ENCODE data around the gene LARP7. TPM values are rescaled to one million over a fixed set of nuclear protein-coding genes. Genes with fewer than 3 reads are reported as not detected.

LARP7 gene
- total RNA-seq, 1 experiment from 2014 or later, result 39.5 TPM

GRCh38 chr4:112693507-112693906 is 56.6 kb downstream of the LARP7 start (continued):
- no peak for TF ChIP-seq ZBTB33 (IDR thresholded peaks at IDR 0.05; ENCODE audit: extremely low read depth, insufficient replicate concordance, low read length)
- no peak for TF ChIP-seq SP1 (IDR thresholded peaks at IDR 0.05; ENCODE audit: low read depth)
- TF ChIP-seq FOSL1 (IDR thresholded peaks at IDR 0.05; ENCODE audit: low read depth), result no peak
- no peak for TF ChIP-seq ELF1 (IDR thresholded peaks at IDR 0.05; ENCODE audit: borderline replicate concordance, low read depth)
- TF ChIP-seq JUND (IDR thresholded peaks at IDR 0.05), result no peak
- TF ChIP-seq EGR1 (IDR thresholded peaks at IDR 0.05; ENCODE audit: low read depth), result no peak
- TF ChIP-seq ZNF274 (IDR thresholded peaks at IDR 0.05; ENCODE audit: low read depth, low read length), result no peak
- no peak for TF ChIP-seq EZH2 (IDR thresholded peaks at IDR 0.05)
- TF ChIP-seq TCF7L2 (IDR thresholded peaks at IDR 0.05; ENCODE audit: borderline replicate concordance, extremely low read depth, insufficient read depth, insufficient read length), result no peak
- TF ChIP-seq, protein P1, sequence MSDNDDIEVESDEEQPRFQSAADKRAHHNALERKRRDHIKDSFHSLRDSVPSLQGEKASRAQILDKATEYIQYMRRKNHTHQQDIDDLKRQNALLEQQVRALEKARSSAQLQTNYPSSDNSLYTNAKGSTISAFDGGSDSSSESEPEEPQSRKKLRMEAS (IDR thresholded peaks at IDR 0.05), result no peak
- TF ChIP-seq ZFX (IDR thresholded peaks at IDR 0.05), result no peak

DNA sequence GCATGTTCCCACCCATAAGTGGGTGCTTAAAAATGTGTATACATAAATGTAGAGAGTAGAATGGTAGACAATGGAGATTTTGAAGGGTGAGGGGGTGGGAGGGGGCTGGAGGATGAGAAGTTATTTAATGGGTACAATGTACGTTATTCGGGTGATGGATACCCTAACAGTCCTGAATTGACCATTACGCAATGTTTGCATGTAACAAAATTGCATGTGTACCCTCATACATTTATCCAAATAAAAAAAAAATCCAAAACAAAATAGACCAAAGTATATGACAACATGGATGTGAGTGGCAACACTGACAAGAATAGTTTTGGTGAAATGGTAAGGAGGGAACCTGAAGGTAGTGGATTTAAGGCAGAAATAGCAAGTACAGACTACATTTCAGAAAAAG is 63.7 kb downstream of the LARP7 start:
- H3K27ac ChIP-seq (ENCODE audit: low read depth, low read length), result no peak overlapping the region
- H3K4me3 ChIP-seq (replicated peaks in 1 of 2; ENCODE audit: low read depth in 1 of 2, low read length in 2 of 2), result no peak overlapping the region
- ATAC-seq (no peak), DNase-seq (ENCODE audit: low read depth, low spot score) (no peak)
- no peaks in the 10 kb centered on the region for H3K79me2 ChIP-seq (ENCODE audit: insufficient read depth, low read length)
- no peaks in the 10 kb centered on the region for H4K20me1 ChIP-seq (ENCODE audit: insufficient read depth)
- no peak overlapping the region for H3K9ac ChIP-seq (ENCODE audit: low read length)
- intact Hi-C loops (cut with micrococcal nuclease), result no loop called here
- no peaks in the 10 kb centered on the region for H3K9me3 ChIP-seq (ENCODE audit: control insufficient read depth in 1 of 2, insufficient read depth in 1 of 2, low read depth in 1 of 2, low read length in 2 of 2)
- H2AFZ ChIP-seq (ENCODE audit: low read depth, low read length, poor library complexity, severe bottlenecking), result no peak overlapping the region
- no peaks in the 10 kb centered on the region for H3K27me3 ChIP-seq (ENCODE audit: insufficient read depth, low read length)
- no TSS peak for BruUV-seq (replicated peaks)
- no peak overlapping the region for H3K4me2 ChIP-seq (ENCODE audit: low read length)
- TF ChIP-seq SIN3A (IDR thresholded peaks at IDR 0.05; ENCODE audit: low read depth) (no peak), ZNF274 (IDR thresholded peaks at IDR 0.05; ENCODE audit: low read depth, low read length) (no peak), CEBPB (IDR thresholded peaks at IDR 0.05; ENCODE audit: low read depth) (no peak), TCF7L2 (IDR thresholded peaks at IDR 0.05; ENCODE audit: borderline replicate concordance, extremely low read depth, insufficient read depth, insufficient read length) (no peak), POLR2A (IDR thresholded peaks at IDR 0.05; ENCODE audit: borderline replicate concordance, extremely low read depth, insufficient read depth, insufficient read length) (no peak), CBX3 (IDR thresholded peaks at IDR 0.05; ENCODE audit: low read depth) (no peak), YY1 (IDR thresholded peaks at IDR 0.05; ENCODE audit: extremely low read depth, insufficient replicate concordance, low read depth, low read length) (no peak)
- TF ChIP-seq, protein P2, sequence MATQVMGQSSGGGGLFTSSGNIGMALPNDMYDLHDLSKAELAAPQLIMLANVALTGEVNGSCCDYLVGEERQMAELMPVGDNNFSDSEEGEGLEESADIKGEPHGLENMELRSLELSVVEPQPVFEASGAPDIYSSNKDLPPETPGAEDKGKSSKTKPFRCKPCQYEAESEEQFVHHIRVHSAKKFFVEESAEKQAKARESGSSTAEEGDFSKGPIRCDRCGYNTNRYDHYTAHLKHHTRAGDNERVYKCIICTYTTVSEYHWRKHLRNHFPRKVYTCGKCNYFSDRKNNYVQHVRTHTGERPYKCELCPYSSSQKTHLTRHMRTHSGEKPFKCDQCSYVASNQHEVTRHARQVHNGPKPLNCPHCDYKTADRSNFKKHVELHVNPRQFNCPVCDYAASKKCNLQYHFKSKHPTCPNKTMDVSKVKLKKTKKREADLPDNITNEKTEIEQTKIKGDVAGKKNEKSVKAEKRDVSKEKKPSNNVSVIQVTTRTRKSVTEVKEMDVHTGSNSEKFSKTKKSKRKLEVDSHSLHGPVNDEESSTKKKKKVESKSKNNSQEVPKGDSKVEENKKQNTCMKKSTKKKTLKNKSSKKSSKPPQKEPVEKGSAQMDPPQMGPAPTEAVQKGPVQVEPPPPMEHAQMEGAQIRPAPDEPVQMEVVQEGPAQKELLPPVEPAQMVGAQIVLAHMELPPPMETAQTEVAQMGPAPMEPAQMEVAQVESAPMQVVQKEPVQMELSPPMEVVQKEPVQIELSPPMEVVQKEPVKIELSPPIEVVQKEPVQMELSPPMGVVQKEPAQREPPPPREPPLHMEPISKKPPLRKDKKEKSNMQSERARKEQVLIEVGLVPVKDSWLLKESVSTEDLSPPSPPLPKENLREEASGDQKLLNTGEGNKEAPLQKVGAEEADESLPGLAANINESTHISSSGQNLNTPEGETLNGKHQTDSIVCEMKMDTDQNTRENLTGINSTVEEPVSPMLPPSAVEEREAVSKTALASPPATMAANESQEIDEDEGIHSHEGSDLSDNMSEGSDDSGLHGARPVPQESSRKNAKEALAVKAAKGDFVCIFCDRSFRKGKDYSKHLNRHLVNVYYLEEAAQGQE (IDR thresholded peaks at IDR 0.05; ENCODE audit: low read depth), result no peak
- ChIA-PET POLR2A (no interaction called here), RAD21 (ENCODE audit: low non-redundant PET in 1 of 2, low total read pairs in 2 of 2, uncharacterized antibody in 2 of 2, unreplicated experiment in 2 of 2) (no interaction called here), CTCF (no interaction called here)
- H3K36me3 ChIP-seq (ENCODE audit: control insufficient read depth in 1 of 2, insufficient read depth in 2 of 2, low read length in 2 of 2), result no peaks in the 10 kb centered on the region
- H3K9me2 ChIP-seq (ENCODE audit: insufficient read depth), result no peaks in the 10 kb centered on the region
- peaks cover 0 to 6% of the 10 kb centered on the region in 2 experiments; a peak in 2 of 4 replicates for H3K4me1 ChIP-seq (ENCODE audit: control insufficient read depth in 1 of 2, insufficient read depth in 2 of 2, low read length in 2 of 2)
